Measurements from ENCODE around the gene NFATC1.

DNA sequence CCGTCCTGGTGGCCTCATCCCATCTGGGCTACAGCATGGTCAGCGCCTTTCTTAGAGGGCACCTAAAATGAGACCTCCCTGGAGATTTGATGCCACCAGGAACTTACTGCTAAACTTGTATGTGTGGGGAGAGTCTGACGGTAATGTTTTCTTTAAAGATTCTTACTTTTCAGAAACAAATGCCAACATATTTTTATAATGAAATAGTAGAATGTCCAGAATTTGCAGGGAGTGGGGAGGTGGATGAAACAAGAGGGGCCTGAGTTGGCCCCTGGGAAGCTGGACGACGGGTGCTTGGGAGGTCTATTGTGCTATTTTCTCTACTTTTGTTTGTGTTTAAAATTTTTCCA is 165.1 kb downstream of the NFATC1 start:
- TF ChIP-seq EZH2 (IDR thresholded peaks at IDR 0.05; ENCODE audit: insufficient read depth, poor library complexity, severe bottlenecking) (no peak), EZH2phosphoT487 (IDR thresholded peaks at IDR 0.05; ENCODE audit: insufficient read depth, low read depth) (no peak)
